OCI-LY7 (cell line): ENCODE results near the gene RASA4B.

Experiments
- CTCF ChIP-seq: fragments of 200-600 bp; sonication (generic); conservative IDR thresholded peaks from 2 replicates; pipeline ENCODE4 v1.5.1; 2014; ENCODE audit warnings: mild to moderate bottlenecking, antibody characterized with exemption, low read length, moderate library complexity, mixed read lengths
- EZH2phosphoT487 ChIP-seq: fragments of 200-600 bp; sonication (generic); IDR thresholded peaks from 2 replicates; pipeline ENCODE4 v1.6.1; 2018; ENCODE audit warnings: low read depth, borderline replicate concordance, mild to moderate bottlenecking, mixed run types, antibody characterized with exemption, low read length, moderate library complexity, mixed read lengths

GRCh38 chr7:102463841-102464576 lies 53.6 kb downstream of the RASA4B start:
- TF ChIP-seq CTCF (no peak), EZH2phosphoT487 (no peak)
